ENCODE data around the gene RAB3GAP1. TPM values are rescaled to one million over a fixed set of nuclear protein-coding genes. Genes with fewer than 3 reads are reported as not detected.

RAB3GAP1 gene
- total RNA-seq, 1 donor from 2014 or later, result 71.2 TPM

- DNase-seq (ENCODE audit: low spot score), result no peak
- H3F3A ChIP-seq (ENCODE audit: low read depth), result no peaks in the 10 kb centered on the region
- peaks cover 84% of the 10 kb centered on the region for H3K79me2 ChIP-seq (ENCODE audit: low read depth)
- H2AFZ ChIP-seq (replicated peaks), result no peak overlapping the region
- no peak overlapping the region for H3K4me3 ChIP-seq
- no peak overlapping the region for H3K4me2 ChIP-seq
- H3K36me3 ChIP-seq, result peaks cover 4% of the 10 kb centered on the region
- Mint-ChIP-seq H3K9me3 (peaks cover 13% of the 10 kb centered on the region), H3K4me1 (no peaks in the 10 kb centered on the region), H3K27ac (no peak overlapping the region), H3K27me3 (ENCODE audit: insufficient read depth, low read depth) (no peaks in the 10 kb centered on the region), H3K4me3 (no peak overlapping the region), H3K36me3 (peaks cover 59% of the 10 kb centered on the region)
- peaks cover 6% of the 10 kb centered on the region for H4K20me1 ChIP-seq (ENCODE audit: low read depth)
- no peak overlapping the region for H3K27ac ChIP-seq
- H3K27me3 ChIP-seq, result no peaks in the 10 kb centered on the region
- TF ChIP-seq EZH2phosphoT487 (IDR thresholded peaks at IDR 0.05) (no peak), EZH2 (IDR thresholded peaks at IDR 0.05) (no peak), CTCF (IDR thresholded peaks at IDR 0.05) (no peak)
- no peaks in the 10 kb centered on the region for H3K9me3 ChIP-seq (ENCODE audit: low read depth)
- no peak overlapping the region for H3K9ac ChIP-seq
- no peaks in the 10 kb centered on the region for H3K4me1 ChIP-seq
These were observed 11.1 kb downstream of the RAB3GAP1 start for GRCh38 chr2:135063210-135063609.

GRCh38 chr2:135064149-135064548, 12.1 kb downstream of the RAB3GAP1 start:
- no peak for DNase-seq (ENCODE audit: low spot score)
- Histone ChIP-seq H3K9ac (no peak overlapping the region), H3K9me3 (ENCODE audit: low read depth) (no peaks in the 10 kb centered on the region), H3K79me2 (ENCODE audit: low read depth) (peaks cover 82% of the 10 kb centered on the region), H3K27ac (no peak overlapping the region), H3K4me3 (no peak overlapping the region), H3K36me3 (peaks cover 9% of the 10 kb centered on the region), H3K4me2 (no peak overlapping the region), H3K27me3 (no peaks in the 10 kb centered on the region), H4K20me1 (ENCODE audit: low read depth) (peaks cover 6% of the 10 kb centered on the region), H2AFZ (replicated peaks) (no peak overlapping the region), H3K4me1 (no peaks in the 10 kb centered on the region), H3F3A (ENCODE audit: low read depth) (no peaks in the 10 kb centered on the region)
- Mint-ChIP-seq H3K9me3 (peaks cover 18% of the 10 kb centered on the region), H3K36me3 (peaks cover 62% of the 10 kb centered on the region), H3K4me3 (no peak overlapping the region), H3K27me3 (ENCODE audit: insufficient read depth, low read depth) (no peaks in the 10 kb centered on the region), H3K27ac (no peak overlapping the region), H3K4me1 (no peaks in the 10 kb centered on the region)
- TF ChIP-seq CTCF (IDR thresholded peaks at IDR 0.05), result no peak
- TF ChIP-seq EZH2phosphoT487 (IDR thresholded peaks at IDR 0.05), result no peak
- TF ChIP-seq EZH2 (IDR thresholded peaks at IDR 0.05), result no peak

GRCh38 chr2:135066710-135067109, 14.6 kb downstream of the RAB3GAP1 start:
- no peak overlapping the region for H3K4me3 Mint-ChIP-seq
- peaks cover 67% of the 10 kb centered on the region for H3K36me3 Mint-ChIP-seq
- no peaks in the 10 kb centered on the region for H3K27me3 Mint-ChIP-seq (ENCODE audit: insufficient read depth, low read depth)
- no peaks in the 10 kb centered on the region for H3K27me3 ChIP-seq
- H3K9ac ChIP-seq, result no peak overlapping the region
- H3K9me3 ChIP-seq (ENCODE audit: low read depth), result peaks cover 7% of the 10 kb centered on the region
- H3K27ac Mint-ChIP-seq, result no peak overlapping the region
- peaks cover 38% of the 10 kb centered on the region for H3K9me3 Mint-ChIP-seq
- no peak overlapping the region for H3K4me3 ChIP-seq
- H3F3A ChIP-seq (ENCODE audit: low read depth), result no peaks in the 10 kb centered on the region
- no peak for DNase-seq (ENCODE audit: low spot score)
- H3K36me3 ChIP-seq, result peaks cover 17% of the 10 kb centered on the region
- no peak overlapping the region for H3K27ac ChIP-seq
- TF ChIP-seq CTCF (IDR thresholded peaks at IDR 0.05) (no peak), EZH2 (IDR thresholded peaks at IDR 0.05) (no peak), EZH2phosphoT487 (IDR thresholded peaks at IDR 0.05) (no peak)
- H3K4me1 ChIP-seq, result no peaks in the 10 kb centered on the region
- peaks cover 5% of the 10 kb centered on the region for H4K20me1 ChIP-seq (ENCODE audit: low read depth)
- no peaks in the 10 kb centered on the region for H3K4me1 Mint-ChIP-seq
- H2AFZ ChIP-seq (replicated peaks), result no peak overlapping the region
- H3K4me2 ChIP-seq, result no peak overlapping the region
- H3K79me2 ChIP-seq (ENCODE audit: low read depth), result peaks cover 90% of the 10 kb centered on the region
